Non-pigmented ciliary epithelial cell (primary cell): Measurements from ENCODE around the gene QARS1.
A peak's percentile ranks its signal among the peaks of the same experiment; 100 is the strongest.

Experiments used
- DNase-seq: peaks from one replicate; pipeline ENCODE4 v3.0.0-alpha.2; 2010; ENCODE audit warnings: low read depth

QARS1 gene

GRCh38 chr3:49104427-49105291 is at the start of gene QARS1:
Gene QARS1, minus strand, starts transcription at chr3:49104757. Its CDS starts 24 bp downstream, at chr3:49104733.
- peak; percentile 64 for DNase-seq

GRCh38 chr3:49153349-49153912 is 48.9 kb upstream of the QARS1 start:
- no peak for DNase-seq

GRCh38 chr3:49151610-49152009 is 47.1 kb upstream of the QARS1 start:
- DNase-seq: no peak

- DNase-seq: no peak
Observed at GRCh38 chr3:49148159-49148558, 43.6 kb upstream of the QARS1 start.

- no peak for DNase-seq
Observed at GRCh38 chr3:49140080-49140479, 35.5 kb upstream of the QARS1 start.

- no peak for DNase-seq
Observed at GRCh38 chr3:49135499-49135898, 30.9 kb upstream of the QARS1 start.

- DNase-seq: no peak
Observed at GRCh38 chr3:49134471-49135265, 30.1 kb upstream of the QARS1 start.

- DNase-seq: peak; percentile 55
Observed at GRCh38 chr3:49133226-49133951, 28.8 kb upstream of the QARS1 start.

- DNase-seq: peak; percentile 30
Observed at GRCh38 chr3:49132437-49133225, 28.1 kb upstream of the QARS1 start, which contains the start of gene LAMB2. Gene LAMB2, minus strand, starts transcription at chr3:49133050. Its CDS starts 183 bp downstream, at chr3:49132867.

GRCh38 chr3:49132073-49132436 is 27.5 kb upstream of the QARS1 start:
- DNase-seq: no peak

- DNase-seq: no peak
Observed at GRCh38 chr3:49131576-49131975, 27.0 kb upstream of the QARS1 start.

GRCh38 chr3:49131040-49131439 is 26.5 kb upstream of the QARS1 start:
- DNase-seq: no peak

GRCh38 chr3:49124991-49125670 is 20.6 kb upstream of the QARS1 start:
- no peak for DNase-seq

- no peak for DNase-seq
Observed at GRCh38 chr3:49124203-49124602, 19.6 kb upstream of the QARS1 start.

- no peak for DNase-seq
Observed at GRCh38 chr3:49123687-49124086, 19.1 kb upstream of the QARS1 start.

- DNase-seq: no peak
Observed at GRCh38 chr3:49122886-49123545, 18.5 kb upstream of the QARS1 start.

GRCh38 chr3:49122451-49122850 is 17.9 kb upstream of the QARS1 start:
- DNase-seq: no peak

GRCh38 chr3:49122022-49122421 is 17.5 kb upstream of the QARS1 start:
- DNase-seq: no peak

- DNase-seq: no peak
Observed at GRCh38 chr3:49121132-49121736, 16.7 kb upstream of the QARS1 start.
